Sigmoid colon (tissue), 7 donors: ENCODE measurements around the gene RS1. TPM values are rescaled to one million over a fixed set of nuclear protein-coding genes. Genes with fewer than 3 reads are reported as not detected.

Source experiments
- DNase-seq: peaks from one replicate; pipeline ENCODE4 v3.0.0-alpha.2; 2019
- H3K27ac ChIP-seq, 4 donors: fragments of 200-600 bp; sonication (generic); one replicate each; pipeline ENCODE4 v1.5.1; 2016 to 2019; ENCODE audit warnings: mild to moderate bottlenecking in 1 of 4
- H3K27me3 ChIP-seq, 3 donors: fragments of 200-600 bp; sonication (generic); one replicate each; pipeline ENCODE4 v1.5.1; 2019; ENCODE audit warnings: mild to moderate bottlenecking in 1 of 3
- H3K36me3 ChIP-seq, 4 donors: fragments of 200-600 bp; sonication (generic); one replicate each; pipeline ENCODE4 v1.5.1; 2016 to 2019
- H3K4me1 ChIP-seq, 4 donors: fragments of 200-600 bp; sonication (generic); one replicate each; pipeline ENCODE4 v1.5.1; 2017 to 2019
- H3K4me3 ChIP-seq, 4 donors: fragments of 200-600 bp; sonication (generic); one replicate each; pipeline ENCODE4 v1.5.1; 2017 to 2019; ENCODE audit warnings: mild to moderate bottlenecking in 2 of 4, moderate library complexity in 1 of 4
- H3K9me3 ChIP-seq, 4 donors: fragments of 200-600 bp in 3 of 4; sonication (generic) in 3 of 4; one replicate each; pipeline versions ENCODE4 v1.5.1 to v1.6.1; 2013 to 2019
- CTCF ChIP-seq, 4 experiments: fragments of 450-650 bp in 3 of 4; fragments of 200-600 bp in 1 of 4; IDR thresholded peaks; one replicate each; pipeline ENCODE4 v1.5.1; 2016 to 2019; ENCODE audit warnings: antibody characterized with exemption in 4 of 4, mild to moderate bottlenecking in 3 of 4, moderate library complexity in 2 of 4
- EP300 ChIP-seq, 4 donors: sonication (generic); formaldehyde crosslinking; IDR thresholded peaks; one replicate each; pipeline ENCODE4 v1.6.1; 2017; ENCODE audit warnings: antibody characterized with exemption in 4 of 4
- POLR2A ChIP-seq, 2 donors: fragments of 450-650 bp; IDR thresholded peaks; one replicate each; pipeline ENCODE4 v1.6.1; 2016; ENCODE audit warnings: antibody characterized with exemption in 2 of 2, mild to moderate bottlenecking in 2 of 2, moderate library complexity in 2 of 2
- POLR2AphosphoS5 ChIP-seq, 4 donors: sonication (generic); formaldehyde crosslinking; IDR thresholded peaks; one replicate each; pipeline ENCODE4 v1.6.1; 2017; ENCODE audit warnings: antibody characterized with exemption in 4 of 4
- WGBS, 2 donors: extraction: QIAGEN DNeasy Blood & Tissue Kit; methylation state at CpG; one replicate each; pipeline ENCODE4 v1.1.7; 2013; 5-methylcytosine and 5-hydroxymethylcytosine counted together
- intact Hi-C: fragments of 100-400 bp; cut with DNase I; formaldehyde crosslinking; loops from one replicate; pipeline ENCODE4 v1.15.1; 2023
- polyA plus RNA-seq, 3 donors: library from polyadenylated mRNA; stranded (reverse); fragments of 200-250 nt; gene quantifications; one replicate each; pipeline ENCODE4 v1.2.3, GENCODE V29; 2013
- total RNA-seq, 4 donors: library from RNA; depleted of rRNA; stranded (reverse); fragments of >200 nt; gene quantifications; one replicate each; pipeline ENCODE4 v1.1.0, GENCODE V29; 2016
- donor health status: healthy with polysubstance abuse.
- donor health status: Bipolar disorder and iron deficiency.
- donor health status: healthy.

The RS1 gene
- total and polyA plus RNA-seq, 7 donors = 0.01 TPM; not detected in 6

- H3K27ac ChIP-seq = no peak overlapping the region
- H3K27me3 ChIP-seq = no peaks in the 10 kb centered on the region
- no peak overlapping the region for H3K4me3 ChIP-seq
- WGBS, 2 donors = 91 to 97% methylated on average over 3 of the region's 3 CpGs
- DNase-seq = no peak
- intact Hi-C loops = no loop called here
- TF ChIP-seq POLR2AphosphoS5 (IDR thresholded peaks at IDR 0.05) (no peak), CTCF (IDR thresholded peaks at IDR 0.05) (no peak), EP300 (IDR thresholded peaks at IDR 0.05) (no peak), POLR2A (IDR thresholded peaks at IDR 0.05) (no peak)
- no peaks in the 10 kb centered on the region for H3K9me3 ChIP-seq
- H3K36me3 ChIP-seq = no peaks in the 10 kb centered on the region
- no peaks in the 10 kb centered on the region for H3K4me1 ChIP-seq
These were observed 28.7 kb downstream of the RS1 start for GRCh38 chrX:18643243-18643642.

- Histone ChIP-seq H3K27ac (no peak overlapping the region), H3K36me3 (no peaks in the 10 kb centered on the region), H3K27me3 (no peaks in the 10 kb centered on the region), H3K9me3 (no peaks in the 10 kb centered on the region), H3K4me1 (no peaks in the 10 kb centered on the region), H3K4me3 (no peak overlapping the region)
- intact Hi-C loops = no loop called here
- WGBS, 2 donors = 75 to 87% methylated on average over 10 of the region's 10 CpGs
- DNase-seq = no peak
- TF ChIP-seq POLR2AphosphoS5 (IDR thresholded peaks at IDR 0.05) = no peak
- TF ChIP-seq POLR2A (IDR thresholded peaks at IDR 0.05) = no peak
- no peak for TF ChIP-seq CTCF (IDR thresholded peaks at IDR 0.05)
- no peak for TF ChIP-seq EP300 (IDR thresholded peaks at IDR 0.05)
These were observed 31.2 kb downstream of the RS1 start for GRCh38 chrX:18640686-18641085.

- Histone ChIP-seq H3K27me3 (no peaks in the 10 kb centered on the region), H3K36me3 (no peaks in the 10 kb centered on the region), H3K9me3 (no peaks in the 10 kb centered on the region), H3K4me1 (no peaks in the 10 kb centered on the region), H3K4me3 (no peak overlapping the region), H3K27ac (no peak overlapping the region)
- WGBS, 2 donors = 96 to 100% methylated on average over 2 of the region's 2 CpGs
- no peak for TF ChIP-seq POLR2A (IDR thresholded peaks at IDR 0.05)
- no peak for TF ChIP-seq EP300 (IDR thresholded peaks at IDR 0.05)
- no peak for TF ChIP-seq CTCF (IDR thresholded peaks at IDR 0.05)
- TF ChIP-seq POLR2AphosphoS5 (IDR thresholded peaks at IDR 0.05) = no peak
- no peak for DNase-seq
- intact Hi-C loops = no loop called here
These were observed 32.6 kb downstream of the RS1 start for GRCh38 chrX:18639280-18639679.

GRCh38 chrX:18638398-18638797 lies 33.5 kb downstream of the RS1 start:
- intact Hi-C loops = no loop called here
- H3K4me3 ChIP-seq = no peak overlapping the region
- H3K27me3 ChIP-seq = no peaks in the 10 kb centered on the region
- 89 to 92% methylated on average over 2 of the region's 2 CpGs for WGBS, 2 donors
- H3K9me3 ChIP-seq = no peaks in the 10 kb centered on the region
- no peak for DNase-seq
- TF ChIP-seq EP300 (IDR thresholded peaks at IDR 0.05) (no peak), POLR2A (IDR thresholded peaks at IDR 0.05) (no peak), CTCF (IDR thresholded peaks at IDR 0.05) (no peak), POLR2AphosphoS5 (IDR thresholded peaks at IDR 0.05) (no peak)
- H3K27ac ChIP-seq = no peak overlapping the region
- H3K4me1 ChIP-seq = no peaks in the 10 kb centered on the region
- no peaks in the 10 kb centered on the region for H3K36me3 ChIP-seq

GRCh38 chrX:18630934-18631333 lies 41.0 kb downstream of the RS1 start:
- no peak for TF ChIP-seq POLR2A (IDR thresholded peaks at IDR 0.05)
- no peak for TF ChIP-seq EP300 (IDR thresholded peaks at IDR 0.05)
- TF ChIP-seq CTCF (IDR thresholded peaks at IDR 0.05) = no peak
- no peak for TF ChIP-seq POLR2AphosphoS5 (IDR thresholded peaks at IDR 0.05)
- no peaks in the 10 kb centered on the region for H3K4me1 ChIP-seq
- H3K27ac ChIP-seq = no peak overlapping the region
- DNase-seq = no peak
- no peak overlapping the region for H3K4me3 ChIP-seq
- WGBS, 2 donors = 93 to 94% methylated on average over 8 of the region's 8 CpGs
- no peaks in the 10 kb centered on the region for H3K27me3 ChIP-seq
- intact Hi-C loops = no loop called here
- H3K9me3 ChIP-seq = no peaks in the 10 kb centered on the region
- H3K36me3 ChIP-seq = no peaks in the 10 kb centered on the region
